ENCODE results near the gene KHNYN.
"Not testable (repeated sequence)": the region's sequence is repeated elsewhere in the genome, so short reads cannot be mapped to it uniquely, and the experiment has no call there.

KHNYN gene

DNA sequence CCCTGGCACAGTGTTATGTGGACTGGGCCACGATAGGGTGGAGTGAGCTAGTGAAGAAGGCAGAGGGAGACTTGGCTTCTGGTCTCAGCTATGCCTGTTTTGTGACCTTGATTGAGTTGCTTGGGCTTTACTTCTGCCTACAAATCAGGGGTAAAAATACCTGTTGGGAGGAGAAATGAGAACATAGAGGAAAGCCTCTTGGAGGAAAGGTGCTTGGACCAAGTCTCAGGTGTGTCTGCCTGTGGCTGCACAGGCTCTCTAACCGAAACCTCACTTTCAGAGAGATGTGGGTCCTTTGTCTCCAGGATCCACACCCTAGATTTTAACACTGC, 7.9 kb downstream of the KHNYN start:
- DNase-seq (ENCODE audit: low read depth), result no peak

GRCh38 chr14:24438223-24439097, 8.7 kb downstream of the KHNYN start:
- no peak for DNase-seq (ENCODE audit: low read depth)

DNA sequence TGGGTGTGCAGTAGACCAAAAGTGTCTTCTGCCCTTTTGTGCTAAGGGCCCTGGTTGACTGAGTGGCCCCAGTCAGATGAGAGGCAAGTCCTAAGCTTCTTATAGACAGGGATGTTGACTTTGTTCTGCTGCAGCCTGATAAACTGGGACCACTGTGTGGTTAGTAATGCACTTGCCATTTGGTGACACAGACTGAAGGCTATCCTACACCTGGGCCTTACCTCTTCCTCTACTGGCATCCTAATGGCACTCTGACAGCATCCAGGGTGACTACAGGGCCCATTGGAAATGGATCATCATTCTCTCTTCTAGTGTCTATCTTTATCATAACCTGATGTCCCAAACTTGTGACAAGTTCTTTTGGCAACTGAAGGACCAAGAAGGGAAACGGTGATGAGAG, 9.5 kb downstream of the KHNYN start:
- no peak for DNase-seq (ENCODE audit: low read depth)

- no peak for DNase-seq (ENCODE audit: low read depth)
These were observed 10.3 kb downstream of the KHNYN start for GRCh38 chr14:24439830-24440605.

GRCh38 chr14:24440606-24441399, 11.0 kb downstream of the KHNYN start:
- DNase-seq (ENCODE audit: low read depth), result no peak

DNA sequence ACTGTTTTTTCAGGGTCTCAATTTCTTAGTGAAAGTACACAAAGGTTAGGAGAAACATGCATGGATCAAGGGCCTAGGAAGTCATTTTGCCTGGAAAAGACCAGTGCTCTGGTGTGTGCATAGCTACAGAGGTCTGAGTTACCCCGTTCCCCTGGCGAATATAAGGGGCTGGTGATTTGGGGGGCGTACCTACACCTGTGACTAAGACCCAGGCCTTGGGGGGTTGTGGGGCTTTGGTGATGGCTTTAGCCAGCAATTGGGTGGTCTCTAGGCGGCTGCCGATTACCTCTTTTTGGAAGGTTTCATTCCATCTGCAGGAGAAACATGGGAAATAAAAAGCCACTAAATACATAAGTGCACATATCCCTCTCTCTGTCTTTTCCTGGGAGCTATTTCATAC, 11.7 kb downstream of the KHNYN start:
- DNase-seq (ENCODE audit: low read depth), result no peak

DNA sequence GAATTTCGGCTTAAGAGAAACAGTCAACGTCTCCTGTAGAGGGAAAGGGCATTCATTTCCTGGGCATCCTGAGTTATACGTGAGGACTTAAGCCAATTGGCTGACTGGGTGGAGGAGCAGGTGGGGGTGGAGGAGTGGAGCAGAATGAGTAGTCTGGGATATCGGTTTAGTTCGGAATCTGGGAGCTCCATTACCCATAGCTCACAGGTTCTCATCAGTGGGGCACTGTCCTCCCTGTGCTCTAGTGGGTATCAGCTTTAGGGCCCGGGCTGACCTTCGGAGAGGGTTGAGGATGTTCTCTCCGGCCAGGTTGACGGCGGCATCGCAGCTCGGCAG, 12.1 kb downstream of the KHNYN start:
- no peak for DNase-seq (ENCODE audit: low read depth)

DNA sequence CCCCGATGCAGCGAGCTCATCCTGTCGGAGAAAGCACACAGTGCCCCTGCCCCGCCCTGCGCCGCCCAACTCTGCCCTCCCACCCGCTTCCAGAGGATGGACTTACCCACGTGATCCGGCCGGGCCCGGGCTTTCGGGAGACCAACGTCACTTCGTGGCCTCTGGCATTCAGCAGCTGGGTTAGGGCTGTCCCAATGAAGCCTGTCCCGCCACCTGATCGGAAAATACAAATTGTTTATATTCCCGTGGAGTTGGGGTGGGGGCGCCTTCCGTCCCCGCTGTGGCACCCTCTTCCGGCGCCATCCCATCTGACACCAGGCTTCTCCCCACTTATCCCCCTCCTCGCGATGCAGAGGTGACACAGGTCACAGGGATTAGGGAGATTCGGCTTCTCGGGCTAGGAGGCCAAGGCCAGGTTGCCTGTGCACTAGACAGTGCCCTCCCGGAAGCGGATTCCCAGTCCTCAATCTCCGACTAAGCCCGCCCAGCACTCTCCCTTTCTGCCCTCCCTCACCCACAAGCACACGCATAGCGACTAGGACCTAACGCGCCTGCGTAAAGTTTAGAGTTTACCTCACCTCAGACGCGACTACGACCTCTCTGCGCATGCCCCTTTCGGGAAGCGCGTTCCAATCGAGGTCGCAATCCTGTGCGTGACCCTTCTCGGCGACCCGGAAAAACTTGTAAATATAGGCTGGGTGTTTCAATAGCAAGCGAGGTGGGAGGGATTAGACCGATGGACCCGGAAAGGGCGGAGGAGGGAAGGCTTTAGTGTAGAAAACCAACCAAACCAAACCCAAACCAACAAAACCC, 12.7 kb downstream of the KHNYN start, which contains the start of gene SDR39U1:
TSS of gene SDR39U1 (minus strand) at position 537 of the 813 bp plus-strand sequence. CDS start at position 530, 7 bp downstream.
- DNase-seq (ENCODE audit: low read depth), result peak; percentile 75

GRCh38 chr14:24443053-24443665, 13.4 kb downstream of the KHNYN start:
- DNase-seq (ENCODE audit: low read depth), result no peak

DNA sequence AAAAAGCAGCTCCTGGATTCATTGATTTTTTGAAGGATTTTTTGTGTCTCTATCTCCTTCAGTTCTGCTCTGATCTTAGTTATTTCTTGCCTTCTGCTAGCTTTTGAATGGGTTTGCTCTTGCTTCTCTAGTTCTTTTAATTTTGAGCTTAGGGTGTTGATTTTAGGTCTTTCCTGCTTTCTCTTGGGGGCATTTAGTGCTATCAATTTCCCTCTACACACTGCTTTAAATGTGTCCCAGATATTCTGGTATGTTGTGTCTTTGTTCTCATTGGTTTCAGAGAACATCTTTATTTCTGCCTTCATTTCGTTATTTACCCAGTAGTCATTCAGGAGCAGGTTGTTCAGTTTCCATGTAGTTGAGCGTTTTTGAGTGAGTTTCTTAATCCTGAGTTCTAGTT, 21.1 kb downstream of the KHNYN start:
- not testable (repeated sequence) for DNase-seq (ENCODE audit: low read depth)

DNA sequence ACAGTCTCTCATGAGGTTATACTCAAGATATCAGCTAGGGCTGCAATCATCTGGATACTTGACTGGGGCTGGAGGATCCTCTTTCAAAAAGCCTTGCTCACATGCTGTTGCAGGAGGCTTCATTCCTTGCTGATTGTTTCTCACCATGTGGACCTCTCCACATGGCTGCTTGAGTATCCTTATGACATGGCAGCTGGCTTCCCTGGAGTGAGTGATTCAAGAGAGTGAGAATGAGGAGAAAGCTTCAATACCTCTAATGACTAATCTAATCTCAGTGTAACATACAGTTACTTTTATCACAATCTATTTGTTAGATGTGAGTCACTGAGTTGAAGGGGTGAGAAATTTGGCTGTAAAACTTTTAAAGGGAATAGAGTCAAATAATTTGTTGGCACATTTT, 27.2 kb downstream of the KHNYN start:
- no peak for DNase-seq (ENCODE audit: low read depth)

DNA sequence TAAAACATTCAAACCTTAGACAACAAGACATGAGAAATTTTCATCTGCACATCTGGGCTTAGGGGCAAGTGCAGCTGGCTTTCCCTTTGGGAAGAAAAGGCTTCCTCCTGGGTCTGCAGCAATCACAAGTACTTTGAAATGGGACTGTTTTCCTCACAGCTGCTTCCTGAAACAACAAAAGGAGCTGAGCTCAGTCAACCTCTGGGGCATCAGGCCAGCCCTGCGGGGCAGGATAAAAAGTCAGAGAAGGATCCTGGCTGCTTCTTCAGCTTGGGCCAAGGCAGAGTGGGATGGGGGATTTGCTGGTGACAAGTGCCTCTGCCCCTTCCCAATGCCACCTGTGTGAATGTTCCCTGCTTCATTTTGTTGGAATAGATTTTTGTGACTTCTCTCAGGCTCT, 29.0 kb downstream of the KHNYN start:
- DNase-seq (ENCODE audit: low read depth), result no peak

GRCh38 chr14:24459331-24459730, 29.6 kb downstream of the KHNYN start:
- no peak for DNase-seq (ENCODE audit: low read depth)

GRCh38 chr14:24461336-24461735, 31.6 kb downstream of the KHNYN start:
- no peak for DNase-seq (ENCODE audit: low read depth)

DNA sequence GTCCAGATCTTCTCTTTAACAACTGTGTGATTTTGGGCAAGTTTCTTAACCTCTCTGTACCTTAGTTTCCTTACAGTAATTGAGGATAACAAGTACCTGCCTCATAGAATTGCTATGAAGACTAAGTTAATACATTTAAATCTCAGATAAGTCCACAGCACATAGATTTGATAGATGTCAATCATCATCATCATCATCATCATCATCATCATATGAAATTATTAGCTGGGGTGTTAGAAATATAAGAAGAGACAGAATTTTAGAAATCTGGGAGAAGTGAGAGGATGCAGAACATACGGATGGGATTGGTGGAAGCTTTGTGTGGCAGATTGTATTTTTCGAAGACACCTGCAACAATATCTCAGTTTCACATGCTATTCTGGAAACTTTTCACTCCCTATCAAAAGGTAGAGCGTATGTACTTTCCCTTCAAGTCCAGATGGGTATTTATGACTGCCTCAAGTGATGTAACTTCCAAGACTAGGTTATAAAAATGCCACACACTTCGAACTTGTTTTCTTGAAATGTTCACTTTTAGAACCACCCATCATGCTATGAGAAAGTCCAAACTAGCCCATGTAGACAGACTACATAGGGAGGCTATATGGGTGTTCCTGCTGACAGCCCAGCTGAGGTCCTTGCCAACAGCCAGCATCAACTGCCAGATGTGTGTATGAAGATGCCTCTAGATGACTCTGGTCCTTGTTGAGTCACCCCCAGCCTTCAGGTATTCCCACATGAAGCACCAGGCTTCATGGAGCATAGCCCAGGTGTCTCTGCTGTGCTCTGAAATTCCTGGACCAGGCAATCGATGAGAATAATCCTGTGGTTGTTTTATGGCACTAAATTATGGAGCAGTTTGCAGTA, 33.5 kb downstream of the KHNYN start:
- no peak for DNase-seq (ENCODE audit: low read depth)

DNA sequence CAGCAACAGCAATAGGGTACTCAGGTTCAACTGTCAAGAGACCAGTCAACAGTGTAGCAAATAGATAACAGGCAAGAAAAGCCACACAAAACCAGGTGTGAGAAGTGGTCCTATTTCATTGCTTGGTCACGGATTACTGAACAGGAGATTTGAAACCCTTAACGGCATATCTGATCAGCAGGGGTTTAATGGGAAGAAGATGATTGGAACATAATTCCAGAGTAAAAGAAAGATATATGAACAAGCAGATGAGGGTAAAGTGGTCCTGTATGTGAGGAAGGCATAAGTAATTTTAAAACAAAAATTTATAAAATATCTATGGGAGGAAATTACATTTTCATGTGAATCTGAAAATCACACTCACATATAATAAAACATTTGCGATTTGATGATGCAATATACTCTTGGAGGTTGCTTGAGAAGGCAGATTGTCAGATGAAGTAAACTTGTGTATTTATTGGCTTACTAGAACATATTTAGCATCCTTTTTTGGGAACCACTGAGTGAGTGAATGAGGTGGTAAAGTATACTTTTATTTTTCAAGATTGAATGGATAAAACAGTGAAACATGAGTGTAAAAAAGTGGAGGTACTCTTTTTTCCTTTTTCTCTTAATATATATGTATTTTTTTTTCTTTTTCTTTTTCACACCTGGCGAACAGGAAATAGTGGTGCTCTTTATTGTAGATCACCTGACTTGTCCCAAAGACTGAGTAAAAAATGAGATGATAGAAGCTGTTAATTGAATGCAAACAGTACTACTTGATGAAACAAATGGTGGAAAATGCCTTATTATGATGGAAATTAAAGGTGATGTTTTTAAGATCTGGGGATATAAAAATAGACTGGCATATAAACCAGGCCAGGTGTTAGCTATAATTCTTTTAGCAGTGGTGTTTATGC, 34.4 kb downstream of the KHNYN start:
- DNase-seq (ENCODE audit: low read depth), result no peak

- DNase-seq (ENCODE audit: low read depth), result no peak
These were observed 35.6 kb downstream of the KHNYN start for GRCh38 chr14:24465368-24465767.

GRCh38 chr14:24465805-24466204, 36.1 kb downstream of the KHNYN start:
- DNase-seq (ENCODE audit: low read depth), result no peak

- DNase-seq (ENCODE audit: low read depth), result not testable (repeated sequence)
These were observed 40.7 kb downstream of the KHNYN start for GRCh38 chr14:24470450-24470849.

Data from stimulated activated CD8-positive, alpha-beta memory T cell treated with anti-CD3 and anti-CD28 coated beads, Interleukin-15, amount 100 ng/mL, for 24 hours (primary cell).